DND-41 (cell line): ENCODE data around the gene ZFHX3.

ENCODE experiments used
- ATAC-seq: fragments of 200-7000 bp; cut with Tn5 transposase; 3 replicates; pipeline ENCODE4 v1.9.1; 2021; ENCODE audit warnings: low read depth; ENCODE audit not compliant: insufficient read depth
- DNase-seq: peaks from one replicate; pipeline ENCODE4 v3.0.0-alpha.2; 2020
- H2AFZ ChIP-seq: 2 replicates; pipeline ENCODE4 v1.6.0; 2012; ENCODE audit warnings: low read depth, low read length
- H3K27ac ChIP-seq: 2 replicates; pipeline ENCODE4 v1.5.1; 2012; ENCODE audit warnings: low read length, inconsistent platforms
- H3K27me3 ChIP-seq: fragments of 200-600 bp; sonication (generic); 2 replicates; pipeline ENCODE4 v1.6.0; 2012; ENCODE audit warnings: low read length, mild to moderate bottlenecking, inconsistent platforms; ENCODE audit not compliant: insufficient read depth, poor library complexity
- H3K36me3 ChIP-seq: 2 replicates; pipeline ENCODE4 v1.5.1; 2012; ENCODE audit warnings: low read length, inconsistent platforms; ENCODE audit not compliant: insufficient read depth
- H3K4me1 ChIP-seq: 2 replicates; pipeline ENCODE4 v1.5.1; 2012; ENCODE audit warnings: mild to moderate bottlenecking, low read length; ENCODE audit not compliant: insufficient read depth
- H3K4me2 ChIP-seq: 2 replicates; pipeline ENCODE4 v1.6.0; 2012; ENCODE audit warnings: mild to moderate bottlenecking, moderate library complexity, low read length, inconsistent platforms; ENCODE audit not compliant: insufficient read depth
- H3K4me3 ChIP-seq, 2 experiments: fragments of 200-600 bp in 1 of 2; shearing (Covaris generic) in 1 of 2; 2 replicates each; pipeline ENCODE4 v1.5.1; 2012 to 2016; ENCODE audit warnings: inconsistent platforms in 2 of 2, low read length in 2 of 2, mild to moderate bottlenecking in 2 of 2, low read depth in 1 of 2, moderate library complexity in 1 of 2
- H3K79me2 ChIP-seq: 2 replicates; pipeline ENCODE4 v1.6.0; 2012; ENCODE audit warnings: low read length, inconsistent platforms; ENCODE audit not compliant: insufficient read depth
- H3K9ac ChIP-seq: 2 replicates; pipeline ENCODE4 v1.6.0; 2012; ENCODE audit warnings: low read depth, mild to moderate bottlenecking, inconsistent platforms, low read length, moderate library complexity
- H3K9me3 ChIP-seq: 2 replicates; pipeline ENCODE4 v1.5.1; 2012; ENCODE audit warnings: low read length, moderate library complexity, mild to moderate bottlenecking, inconsistent platforms; ENCODE audit not compliant: insufficient read depth, severe bottlenecking
- H4K20me1 ChIP-seq: 2 replicates; pipeline ENCODE4 v1.6.0; 2012; ENCODE audit warnings: low read length; ENCODE audit not compliant: insufficient read depth
- CTCF ChIP-seq: IDR thresholded peaks from 2 replicates; pipeline ENCODE4 v1.5.1; 2012; ENCODE audit warnings: borderline replicate concordance, low read length, moderate library complexity, mild to moderate bottlenecking; ENCODE audit not compliant: poor library complexity, severe bottlenecking; ENCODE audit errors: extremely low read depth
- EZH2 ChIP-seq: IDR thresholded peaks from 3 replicates; pipeline ENCODE4 v1.6.1; 2012; ENCODE audit warnings: borderline replicate concordance, low read depth, mild to moderate bottlenecking, moderate library complexity, low read length, inconsistent platforms; ENCODE audit not compliant: severe bottlenecking

Gene ZFHX3

GRCh38 chr16:73018821-73019456, 29.0 kb downstream of the ZFHX3 start:
- Histone ChIP-seq H2AFZ (no peak overlapping the region), H3K27me3 (no peaks in the 10 kb centered on the region), H3K9ac (no peak overlapping the region), H4K20me1 (peaks cover 32% of the 10 kb centered on the region; the same call in 1 of the 2 replicates), H3K79me2 (0 out of 2 replicates have a peak, but pooled peaks cover 3% of the 10 kb centered on the region), H3K4me2 (no peak overlapping the region), H3K4me3 (no peak overlapping the region), H3K9me3 (no peaks in the 10 kb centered on the region), H3K27ac (no peak overlapping the region), H3K36me3 (no peaks in the 10 kb centered on the region), H3K4me1 (no peaks in the 10 kb centered on the region)
- ATAC-seq (no peak), DNase-seq (no peak)
- no peak for TF ChIP-seq CTCF
- TF ChIP-seq EZH2: no peak

- no peak overlapping the region for H3K4me2 ChIP-seq
- H3K27me3 ChIP-seq: no peaks in the 10 kb centered on the region
- H2AFZ ChIP-seq: no peak overlapping the region
- no peaks in the 10 kb centered on the region for H3K9me3 ChIP-seq
- H3K79me2 ChIP-seq: 0 out of 2 replicates have a peak, but pooled peaks cover 3% of the 10 kb centered on the region
- no peak overlapping the region for H3K9ac ChIP-seq
- H3K4me1 ChIP-seq: no peaks in the 10 kb centered on the region
- H4K20me1 ChIP-seq: peaks cover 27% of the 10 kb centered on the region; the same call in 1 of the 2 replicates
- no peak for ATAC-seq
- H3K4me3 ChIP-seq: no peak overlapping the region
- no peak overlapping the region for H3K27ac ChIP-seq
- no peak for TF ChIP-seq EZH2
- TF ChIP-seq CTCF: no peak
- no peaks in the 10 kb centered on the region for H3K36me3 ChIP-seq
- no peak for DNase-seq
Measured at GRCh38 chr16:73017321-73017720, 30.6 kb downstream of the ZFHX3 start.

- H3K79me2 ChIP-seq: 0 out of 2 replicates have a peak, but pooled peaks cover 3% of the 10 kb centered on the region
- no peaks in the 10 kb centered on the region for H3K27me3 ChIP-seq
- ATAC-seq (no peak), DNase-seq (no peak)
- H3K4me3 ChIP-seq: no peak overlapping the region
- TF ChIP-seq CTCF: no peak
- no peak overlapping the region for H2AFZ ChIP-seq
- H3K27ac ChIP-seq: no peak overlapping the region
- no peaks in the 10 kb centered on the region for H3K9me3 ChIP-seq
- no peaks in the 10 kb centered on the region for H3K4me1 ChIP-seq
- H4K20me1 ChIP-seq: peaks cover 24% of the 10 kb centered on the region; the same call in 1 of the 2 replicates
- no peak overlapping the region for H3K9ac ChIP-seq
- no peak overlapping the region for H3K4me2 ChIP-seq
- H3K36me3 ChIP-seq: no peaks in the 10 kb centered on the region
Measured at GRCh38 chr16:73016488-73016830, 31.5 kb downstream of the ZFHX3 start.
